Measurements from ENCODE around the gene LRP11.
"Not testable (repeated sequence)": the region's sequence is repeated elsewhere in the genome, so short reads cannot be mapped to it uniquely, and the experiment has no call there.

The LRP11 gene

DNA sequence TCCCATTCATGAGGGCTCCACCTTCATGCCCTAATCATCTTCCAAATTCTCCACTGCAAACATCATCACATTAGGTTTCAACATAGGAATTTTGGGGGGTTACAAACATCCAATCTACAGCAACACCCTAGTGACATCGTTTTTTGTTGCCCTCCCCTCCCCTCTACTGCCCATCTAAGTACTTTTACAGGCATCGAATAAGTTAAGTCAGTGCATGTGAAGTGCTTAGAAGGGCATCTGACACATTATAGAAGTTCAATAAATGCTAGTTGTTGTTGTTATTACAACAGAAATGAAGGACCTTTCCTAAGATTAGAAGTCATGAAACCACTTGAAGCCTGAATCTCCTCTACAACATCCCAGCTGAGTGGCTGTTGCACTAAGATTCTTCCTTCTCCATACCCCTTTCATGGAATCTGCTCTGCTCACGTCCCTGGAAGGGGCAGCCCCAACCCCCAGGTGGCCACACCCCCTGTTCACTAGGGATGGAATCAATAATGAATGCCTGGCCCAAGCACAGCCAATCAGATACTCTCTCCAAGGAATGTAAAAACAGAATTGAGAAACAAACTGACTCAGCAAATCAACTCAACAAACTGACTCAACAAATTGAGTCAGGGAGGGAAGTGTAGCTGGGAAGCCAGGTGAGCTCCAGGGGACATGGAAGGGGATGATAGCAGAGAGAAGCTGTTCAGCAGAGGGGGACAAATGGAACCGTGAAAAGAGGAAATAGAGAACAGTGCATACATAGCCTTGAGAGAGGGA is 3.9 kb upstream of the LRP11 start:
- DNase-seq = no peak

DNA sequence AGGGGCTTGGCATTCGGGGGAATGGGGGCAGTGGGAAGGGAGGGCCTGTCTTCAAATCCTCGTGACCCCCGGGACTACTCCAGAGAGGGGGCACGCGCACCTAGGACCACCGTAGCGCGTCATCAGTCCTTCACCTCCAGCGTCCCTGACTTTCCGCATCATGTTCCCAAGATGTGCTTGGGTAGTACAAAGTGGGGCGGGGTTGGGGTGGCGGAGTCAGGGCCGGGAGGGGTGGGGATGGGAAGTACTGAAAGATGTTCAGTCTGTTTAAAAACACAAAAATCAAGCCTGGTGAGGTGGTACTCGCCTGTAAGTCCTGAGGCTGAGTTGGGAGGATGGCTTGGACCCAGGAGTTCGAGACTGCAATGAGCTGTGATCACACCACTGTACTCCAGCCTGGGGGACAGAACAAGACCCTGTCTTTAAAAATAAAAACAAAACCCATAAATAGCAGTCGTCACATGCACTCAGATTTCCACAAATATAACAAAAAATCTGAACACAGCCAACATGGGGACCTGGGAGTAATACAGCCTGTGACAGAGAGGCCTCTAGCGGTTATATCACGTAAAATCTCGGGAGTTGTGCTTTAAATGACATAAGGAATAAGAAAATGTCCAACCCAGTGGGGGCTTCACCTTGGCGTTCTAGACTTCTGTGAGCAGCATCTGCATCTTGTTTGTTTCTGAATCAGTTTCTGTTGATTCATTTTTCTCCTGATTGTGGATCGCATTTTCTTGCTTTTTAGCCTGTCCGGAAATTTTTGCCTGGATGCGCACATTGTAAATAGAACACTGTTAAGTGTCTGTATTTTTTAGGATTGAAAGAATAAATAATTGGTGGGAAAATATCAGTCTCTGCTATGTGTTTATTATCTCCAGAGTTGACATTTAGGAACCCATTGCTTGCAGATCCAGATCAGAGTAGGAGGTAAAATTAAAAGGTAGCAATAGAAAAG is 698 bp upstream of the LRP11 start:
- DNase-seq = no peak

DNA sequence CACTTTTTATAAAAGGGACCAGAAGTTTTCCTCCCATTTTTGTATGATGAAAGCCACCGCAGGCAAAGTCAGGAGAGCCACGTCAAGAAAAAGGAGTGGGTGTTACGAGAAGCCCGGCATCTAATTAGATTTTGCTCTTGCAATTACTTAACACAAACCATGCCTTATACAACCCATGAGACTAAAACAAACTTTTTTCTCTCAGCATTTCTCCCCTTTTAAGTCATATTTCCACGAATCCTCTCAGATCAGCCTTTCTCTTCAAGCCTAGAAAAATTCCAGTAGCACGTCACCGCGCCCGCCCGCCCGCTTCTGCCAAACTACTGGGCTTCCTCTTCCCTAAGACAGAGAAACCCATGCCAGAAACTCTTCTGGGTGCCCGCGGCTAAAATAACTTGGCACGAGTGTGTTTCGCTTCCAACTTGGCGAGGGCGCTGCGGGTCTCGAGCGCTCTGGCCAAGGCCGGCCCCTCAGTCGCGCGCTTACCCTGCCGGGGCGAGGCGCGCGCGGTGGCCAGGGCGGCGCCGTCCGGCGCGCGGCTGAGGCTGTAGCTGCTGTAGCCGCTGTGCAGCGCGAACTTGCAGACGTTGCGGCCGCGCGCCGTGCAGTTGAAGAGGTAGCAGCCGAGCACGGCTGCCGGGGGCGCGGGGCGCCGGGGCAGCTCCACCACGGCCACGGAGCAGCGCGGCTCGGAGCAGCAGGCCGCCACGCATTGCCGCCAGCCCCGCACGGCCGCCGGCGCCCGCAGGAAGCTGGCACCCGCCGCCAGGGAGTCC is 1.0 kb downstream of the LRP11 start:
- no peak for DNase-seq

DNA sequence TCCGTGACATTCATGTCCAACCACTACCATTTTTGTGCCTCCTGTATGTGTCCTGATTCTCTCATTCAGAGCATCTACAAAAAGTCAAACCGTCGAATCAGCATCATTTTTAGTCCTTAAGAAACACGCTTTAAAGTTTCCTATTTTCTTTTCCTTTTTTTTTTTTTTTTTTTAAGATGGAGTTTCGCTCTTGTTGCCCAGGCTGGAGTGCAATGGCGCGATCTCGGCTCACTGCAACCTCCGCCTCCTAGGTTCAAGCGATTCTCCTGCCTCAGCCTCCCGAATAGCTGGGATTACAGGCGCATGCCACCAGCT is 1.8 kb downstream of the LRP11 start:
- not testable (repeated sequence) for DNase-seq

DNA sequence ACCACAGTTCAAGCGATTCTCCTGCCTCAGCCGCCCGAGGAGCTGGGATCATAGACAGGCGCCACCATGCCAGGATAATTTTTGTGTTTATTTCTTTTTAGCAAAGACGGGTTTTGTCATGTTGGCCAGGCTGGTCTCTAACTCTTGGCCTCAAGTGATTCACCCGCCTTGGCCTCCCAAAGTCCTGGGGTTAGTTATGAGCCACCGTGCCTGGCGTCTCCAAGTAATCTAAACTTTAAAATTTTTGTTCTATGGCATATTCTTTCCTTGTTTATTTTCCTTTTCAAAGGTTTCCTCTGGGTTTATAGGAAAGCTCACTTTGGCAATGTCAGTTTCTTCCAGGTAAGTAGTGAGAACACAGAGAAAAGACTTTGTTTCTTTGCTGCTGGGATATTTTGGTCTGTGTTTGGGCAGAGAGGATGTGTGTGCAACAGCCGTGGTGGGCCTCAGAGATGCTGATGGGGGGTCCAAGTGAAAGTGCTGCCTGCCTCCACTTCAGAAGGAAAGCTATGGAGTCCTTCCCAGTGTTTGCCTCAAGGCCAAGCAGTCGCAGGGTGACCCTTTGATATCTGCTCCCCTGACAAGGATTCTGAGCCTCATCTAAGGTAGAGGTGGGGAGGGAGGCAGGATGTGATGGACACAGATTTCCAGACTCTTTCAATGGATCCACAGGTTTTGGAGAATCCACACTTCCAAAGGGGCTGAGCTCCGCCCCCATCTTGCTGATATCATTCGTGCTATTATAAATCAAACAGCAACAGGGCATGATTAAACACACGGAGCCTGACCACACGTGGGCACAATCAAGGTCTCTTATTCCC is 2.3 kb downstream of the LRP11 start:
- no peak for DNase-seq

DNA sequence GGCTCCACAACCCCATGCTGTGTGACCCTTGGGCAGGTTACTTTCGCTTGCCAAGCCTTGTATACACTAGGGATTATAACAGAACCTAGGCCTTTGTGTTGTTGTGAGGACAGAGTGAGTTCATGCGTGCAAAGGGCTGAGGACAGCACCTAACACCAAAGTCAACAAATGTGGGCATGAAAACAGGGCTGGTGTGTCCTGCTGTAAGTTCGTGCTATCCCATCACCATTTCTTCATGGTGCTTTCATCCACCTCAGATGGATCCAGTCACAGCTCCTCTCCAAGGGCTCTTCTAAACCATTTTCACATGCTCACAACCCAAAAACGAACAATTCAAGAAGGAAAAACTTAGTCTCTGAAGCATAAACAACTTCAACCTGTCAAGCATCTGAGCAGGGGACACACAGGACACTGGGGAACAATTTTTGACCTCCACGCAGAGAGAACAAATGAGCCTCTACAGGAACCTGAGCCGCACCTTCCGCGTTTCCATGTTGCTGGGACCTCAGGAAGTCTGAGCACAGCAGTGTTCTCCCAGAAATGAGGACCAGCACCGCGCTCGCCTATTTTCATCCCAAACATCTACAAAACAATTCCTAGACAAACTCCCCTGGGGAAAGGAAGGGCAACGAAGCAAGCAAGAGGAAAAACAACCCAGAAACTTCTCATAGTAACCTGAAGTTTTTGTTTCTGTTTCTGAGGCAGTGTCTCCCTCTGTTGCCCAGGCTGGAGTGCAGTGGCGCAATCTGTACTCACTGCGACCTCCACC is 3.1 kb downstream of the LRP11 start:
- no peak for DNase-seq

DNA sequence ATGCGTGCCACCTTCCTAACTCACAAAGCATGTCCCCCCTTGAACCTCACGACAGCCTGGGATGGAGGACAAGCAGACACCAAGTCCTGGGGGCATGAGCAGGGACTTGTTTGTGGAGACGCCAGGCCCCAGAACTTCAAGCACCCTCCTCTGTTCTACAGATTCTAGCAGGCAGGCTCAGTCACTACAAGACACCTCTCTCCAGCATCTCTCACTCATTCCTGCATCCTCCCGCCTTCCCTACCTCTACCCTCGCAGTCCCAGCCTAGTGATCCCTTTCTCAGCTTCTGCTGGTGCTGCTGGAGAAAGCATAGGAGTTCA is 3.7 kb downstream of the LRP11 start:
- no peak for DNase-seq

DNA sequence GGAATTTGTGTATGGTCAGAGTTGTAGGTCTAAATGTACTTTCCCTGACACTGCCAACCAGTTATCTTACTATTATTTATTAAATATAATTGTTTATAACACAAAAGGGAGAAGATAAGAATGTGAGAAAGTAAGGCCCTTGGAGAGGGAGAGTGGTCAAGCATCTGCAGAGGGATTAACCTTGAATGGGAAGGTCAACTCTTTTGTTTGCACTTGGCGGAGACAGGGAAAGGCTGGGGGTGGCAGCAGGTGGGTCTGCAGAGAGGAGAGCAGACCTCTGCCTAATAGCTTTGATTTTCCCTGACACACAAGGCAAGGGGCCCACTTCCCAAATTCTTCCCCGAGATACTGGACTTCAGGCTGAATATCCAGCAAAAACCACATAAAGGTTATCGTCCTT is 4.2 kb downstream of the LRP11 start:
- no peak for DNase-seq

DNA sequence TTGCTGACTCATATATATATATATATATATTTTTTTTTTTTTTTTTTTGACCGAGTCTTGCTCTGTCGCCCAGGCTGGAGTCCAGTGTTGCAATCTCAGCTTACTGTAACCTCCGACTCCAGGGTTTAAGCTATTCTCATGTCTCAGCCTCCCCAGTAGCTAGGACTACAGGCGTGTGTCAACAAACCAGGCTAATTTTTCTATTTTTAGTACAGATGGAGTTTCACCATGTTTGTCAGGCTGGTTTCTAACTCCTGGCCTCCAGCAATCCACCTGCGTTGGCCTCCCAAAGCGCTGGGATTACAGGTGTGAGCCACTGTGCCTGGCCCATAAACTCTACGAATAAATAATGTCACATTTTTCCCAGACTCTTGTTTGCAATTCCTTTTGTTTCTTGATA is 4.8 kb downstream of the LRP11 start:
- DNase-seq = no peak

DNA sequence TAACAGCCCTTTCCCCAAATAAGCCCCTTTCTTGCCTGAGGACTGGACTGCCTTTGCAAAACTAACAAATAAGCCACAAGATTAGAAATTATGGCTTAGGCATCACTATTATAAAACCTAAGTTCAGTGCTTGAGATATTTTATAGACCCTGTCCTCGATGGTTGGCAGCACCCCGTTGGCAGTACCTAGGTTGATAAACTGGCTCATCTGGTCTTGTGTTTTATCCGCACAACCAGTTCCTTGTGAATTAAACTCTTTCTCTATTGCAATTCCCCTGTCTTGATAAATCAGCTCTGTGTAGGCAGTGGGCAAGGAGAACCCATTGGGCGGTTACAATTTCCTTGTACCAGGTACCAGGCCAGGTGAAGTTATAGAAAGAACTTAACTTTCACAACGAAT is 6.6 kb downstream of the LRP11 start:
- no peak for DNase-seq

DNA sequence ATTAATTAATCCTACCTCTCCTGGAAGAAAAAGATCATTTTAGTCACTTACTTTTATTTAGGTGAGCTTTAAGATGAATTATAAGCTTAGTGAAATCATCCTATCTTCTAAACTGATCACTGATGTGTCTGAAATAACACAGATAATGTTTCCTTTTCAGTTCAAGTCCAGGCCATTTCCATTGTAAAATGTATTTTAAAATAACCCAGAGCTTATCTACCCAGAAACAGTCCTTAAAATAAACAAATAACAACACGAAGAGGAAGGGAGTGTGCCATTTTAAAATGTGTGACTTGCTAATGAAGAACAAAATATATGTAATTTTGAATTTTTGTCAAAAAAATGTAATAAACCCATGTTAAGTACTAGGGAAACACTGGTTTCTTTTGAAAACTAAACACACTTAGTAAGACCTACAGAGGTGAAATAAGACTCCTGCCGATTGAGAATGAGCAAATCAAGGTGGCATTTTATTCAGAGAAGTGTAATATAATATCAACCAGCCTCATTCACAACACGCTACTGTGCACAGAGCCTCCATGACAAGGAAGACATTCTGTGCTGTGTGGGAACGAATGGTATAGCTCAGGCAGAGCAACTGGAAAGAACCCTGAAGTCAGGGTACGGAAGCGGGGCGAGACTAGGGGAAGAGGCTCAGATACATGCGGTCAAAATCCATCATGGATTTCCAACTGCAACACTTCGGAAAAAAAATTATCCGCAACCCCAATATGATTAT is 7.7 kb downstream of the LRP11 start:
- no peak for DNase-seq

DNA sequence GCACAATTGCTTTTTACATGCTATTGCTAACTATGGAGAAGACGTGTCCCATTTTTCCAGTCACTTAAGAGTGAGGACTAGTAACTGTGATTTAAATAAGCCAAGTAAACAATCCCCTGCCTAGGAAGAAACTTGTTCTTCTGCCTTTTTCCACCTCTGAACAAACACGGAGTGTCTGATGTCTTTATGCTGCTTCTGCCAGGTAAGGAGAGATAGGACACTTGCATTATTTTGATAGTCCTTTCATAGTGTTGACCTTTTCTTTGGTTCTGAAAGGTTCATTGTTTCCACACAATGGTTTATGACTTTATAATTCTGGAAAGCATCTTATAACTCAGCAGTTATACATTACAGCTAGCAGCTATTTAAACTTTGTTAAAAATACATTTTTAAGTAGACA is 8.4 kb downstream of the LRP11 start:
- DNase-seq = no peak

DNA sequence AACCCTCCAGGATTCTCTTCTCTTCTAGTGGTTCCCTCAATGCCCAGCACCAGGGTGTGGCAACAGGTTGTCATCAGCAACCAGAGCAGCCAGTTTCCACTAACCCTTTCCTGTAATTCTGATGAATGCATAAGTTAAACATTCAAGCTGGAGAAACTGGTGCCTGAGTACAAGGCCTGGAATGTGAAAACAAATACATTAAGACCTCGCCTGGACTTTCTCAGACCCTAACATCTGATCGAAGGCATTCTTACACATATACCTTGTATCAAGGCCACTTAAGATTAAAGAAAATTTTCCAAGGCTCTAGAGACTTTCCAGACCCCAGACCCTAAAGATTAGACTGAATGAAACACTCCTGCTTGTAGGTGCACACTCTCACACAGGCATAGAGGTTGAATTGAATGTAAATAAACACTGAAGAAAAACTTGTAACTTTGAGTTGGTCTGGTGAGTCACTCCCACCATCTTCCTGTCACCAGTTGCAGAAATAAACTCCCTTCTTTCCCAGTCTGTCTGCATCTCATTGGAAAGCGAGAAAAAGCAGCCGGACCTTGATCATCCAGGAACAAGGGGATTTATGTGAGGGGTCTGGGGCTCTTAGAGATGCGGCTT is 9.0 kb downstream of the LRP11 start:
- no peak for DNase-seq

DNA sequence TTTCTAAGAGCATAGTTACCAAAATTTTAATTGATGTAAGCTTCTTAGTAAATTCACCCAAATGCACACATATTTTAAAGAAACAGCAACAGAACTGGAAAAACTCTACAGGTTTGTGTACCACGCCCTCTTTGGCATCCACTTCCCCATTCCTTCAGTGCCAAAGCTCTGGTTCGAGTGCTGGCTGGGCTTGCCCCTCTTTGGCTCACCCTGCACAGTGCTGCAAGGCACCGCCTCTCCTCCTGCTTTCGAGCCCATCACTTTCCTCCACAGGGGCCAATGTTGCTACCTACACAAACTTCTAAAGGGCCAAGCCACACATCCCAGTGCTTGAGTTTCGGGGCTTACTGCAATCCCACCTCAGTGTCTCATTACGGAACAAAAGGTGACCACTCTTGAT is 9.6 kb downstream of the LRP11 start:
- DNase-seq = no peak

DNA sequence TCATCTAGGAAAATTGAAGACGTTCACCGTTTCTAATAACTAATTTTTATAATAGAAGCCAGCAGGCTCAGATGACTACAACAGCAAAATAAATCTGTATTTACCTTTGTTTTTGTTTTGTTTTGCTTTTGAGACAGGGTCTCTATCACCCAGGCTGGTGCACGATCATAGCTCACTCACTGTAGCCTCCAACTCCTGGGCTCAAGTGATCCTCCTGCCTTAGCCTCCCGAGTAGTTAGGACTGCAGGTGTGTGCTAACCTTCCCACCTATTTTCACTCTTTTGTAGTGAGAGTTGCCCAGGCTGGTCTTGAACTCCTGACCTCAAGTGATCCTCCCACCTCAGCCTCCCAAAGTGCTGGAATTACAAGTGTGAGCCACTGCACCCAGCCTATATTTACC is 10.1 kb downstream of the LRP11 start:
- DNase-seq = not testable (repeated sequence)

DNA sequence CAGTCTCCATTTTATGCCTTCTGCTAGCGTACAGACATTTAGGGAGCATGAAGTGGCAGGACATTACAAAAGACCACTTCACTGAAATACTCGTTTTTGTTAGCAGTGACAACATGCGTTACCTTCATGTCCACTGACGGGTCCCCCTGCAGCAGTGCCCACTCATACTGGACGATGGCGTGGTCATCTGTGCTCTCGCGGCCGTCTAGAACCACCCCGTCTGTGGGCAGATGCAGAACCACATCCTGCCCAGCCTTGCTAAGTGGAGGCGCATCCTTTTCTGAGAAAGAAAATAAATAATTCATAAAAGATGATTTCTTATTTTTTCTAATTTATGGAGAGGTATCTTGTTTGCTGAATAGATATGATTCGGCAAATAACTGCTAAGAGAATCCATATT is 11.3 kb downstream of the LRP11 start:
- DNase-seq = no peak

DNA sequence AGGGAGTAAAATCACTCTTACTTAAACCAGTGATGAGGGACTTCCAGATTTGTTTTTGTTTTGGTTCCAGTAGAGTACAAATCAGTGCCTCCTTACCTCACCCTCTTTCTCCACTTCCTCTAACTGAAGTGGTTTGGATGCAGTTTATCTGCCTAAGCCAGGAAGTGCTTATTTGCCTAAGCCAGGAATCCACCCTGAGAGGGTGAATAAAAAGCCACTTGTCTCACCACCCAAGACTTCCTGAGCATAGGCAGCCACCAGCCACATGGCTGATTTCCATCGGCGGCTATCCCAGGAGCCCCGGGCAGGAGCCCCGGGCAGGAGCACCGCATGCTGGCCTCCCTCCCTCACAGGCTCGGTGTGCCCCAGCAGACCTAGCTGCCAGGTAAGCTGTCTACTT is 12.0 kb downstream of the LRP11 start:
- no peak for DNase-seq

DNA sequence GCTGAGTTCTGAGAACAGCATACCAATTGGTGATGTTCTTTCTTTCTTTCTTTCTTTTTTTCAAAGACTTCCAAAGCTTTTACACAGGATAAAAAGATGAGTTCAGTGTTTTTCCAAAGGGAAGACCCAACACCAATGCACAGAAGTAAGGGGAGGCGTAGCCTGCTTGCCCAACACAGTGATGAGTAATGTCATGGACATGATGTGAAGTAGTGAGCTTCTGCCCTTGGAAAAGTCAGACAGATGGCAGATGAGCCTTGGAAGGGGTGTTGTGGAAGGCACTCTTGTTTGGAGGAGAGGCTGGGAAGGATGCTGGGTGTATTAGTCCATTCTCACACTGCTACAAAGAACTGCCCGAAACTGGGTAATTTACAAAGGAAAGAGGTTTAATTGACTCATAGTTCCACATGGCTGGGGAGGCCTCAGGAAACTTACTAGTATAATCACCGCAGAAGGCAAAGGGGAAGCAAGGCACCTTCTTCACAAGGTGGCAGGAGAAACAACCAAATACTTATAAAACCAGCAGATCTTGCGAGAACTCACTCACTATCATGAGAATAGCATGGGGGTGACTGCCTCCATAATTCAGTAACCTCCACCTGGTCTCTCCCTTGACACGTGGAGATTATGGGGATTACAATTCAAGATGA is 12.6 kb downstream of the LRP11 start:
- DNase-seq = no peak

DNA sequence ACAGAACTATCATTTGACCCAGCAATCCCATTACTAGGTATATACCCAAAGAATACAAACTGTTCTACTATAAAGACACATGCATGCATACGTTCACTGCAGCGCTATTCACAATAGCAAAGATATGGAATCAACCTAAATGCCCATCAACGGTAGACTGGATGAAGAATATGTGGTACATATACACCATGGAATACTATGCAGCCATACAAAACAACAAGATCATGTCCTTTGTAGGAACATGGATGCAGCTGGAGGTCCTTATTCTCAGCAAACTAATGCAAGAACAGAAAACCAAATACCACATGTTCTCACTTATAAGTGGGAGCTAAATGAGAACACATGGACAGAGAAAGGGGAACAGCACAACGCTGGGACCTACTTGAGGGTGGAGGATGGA is 15.8 kb downstream of the LRP11 start:
- DNase-seq = not testable (repeated sequence)

DNA sequence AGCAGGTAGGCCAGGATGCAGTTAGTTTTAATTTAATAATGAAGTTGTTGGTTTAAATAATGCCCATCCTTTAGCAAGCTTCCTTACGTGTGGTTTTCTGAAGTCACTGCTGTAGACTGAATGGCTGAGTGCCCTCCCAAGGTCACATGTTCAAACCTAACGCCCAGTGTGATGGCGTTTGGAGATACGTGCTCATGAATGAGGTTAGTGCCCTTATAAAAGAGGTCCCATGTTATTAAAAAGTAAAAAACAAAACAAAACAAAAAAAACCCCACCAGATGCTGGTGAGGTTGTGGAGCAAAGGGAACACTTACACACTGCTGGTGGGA is 16.3 kb downstream of the LRP11 start:
- DNase-seq = no peak

DNA sequence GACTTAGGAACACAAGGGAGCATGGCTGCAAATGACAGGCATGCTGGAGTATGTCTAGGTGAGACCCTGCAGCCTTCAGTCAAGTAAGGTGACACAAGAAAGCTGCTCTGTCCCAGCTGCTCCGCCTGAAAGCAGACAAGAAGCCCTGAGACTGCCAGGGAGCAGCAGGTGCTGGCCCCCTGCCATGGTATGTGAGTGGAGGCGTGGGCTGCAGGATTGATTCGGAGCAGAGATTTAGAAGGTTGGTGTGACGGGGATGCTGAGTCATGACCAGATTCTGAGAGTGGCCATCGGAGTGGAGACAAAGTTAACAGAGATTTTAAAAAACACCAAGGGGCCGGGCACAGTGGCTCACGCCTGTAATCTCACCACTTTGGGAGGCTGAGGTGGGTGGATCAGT is 17.8 kb downstream of the LRP11 start:
- DNase-seq = no peak
